Measurements from ENCODE around the gene CCDC124. TPM values are rescaled to one million over a fixed set of nuclear protein-coding genes. Genes with fewer than 3 reads are reported as not detected.
A peak's percentile ranks its signal among the peaks of the same experiment; 100 is the strongest.

CCDC124 gene
- total RNA-seq (59.5 TPM), polyA plus RNA-seq (ENCODE audit: insufficient read depth, low read depth, low replicate concordance) (120 TPM)
- long read RNA-seq, donor 1, transcript CCDC124-201 (5 exons, 938 nt), result major isoform, 30 of 58 reads
- long read RNA-seq, donor 1, partial matches to known transcripts, result 26 of 58 reads
- long read RNA-seq, donor 1, other reads (novel, unspliced or antisense), result 0 of 58 reads
- long read RNA-seq, donor 2, transcript CCDC124-201 (5 exons, 938 nt), result major isoform, 22 of 41 reads
- long read RNA-seq, donor 2, partial matches to known transcripts, result 16 of 41 reads
- long read RNA-seq, donor 2, other reads (novel, unspliced or antisense), result 0 of 41 reads
- long read RNA-seq, donor 3, transcript CCDC124-201 (5 exons, 938 nt), result major isoform, 30 of 44 reads
- long read RNA-seq, donor 3, partial matches to known transcripts, result 13 of 44 reads
- long read RNA-seq, donor 3, other reads (novel, unspliced or antisense), result 0 of 44 reads
- long read RNA-seq, donor 4, transcript CCDC124-201 (5 exons, 938 nt), result major isoform, 25 of 31 reads
- long read RNA-seq, donor 4, partial matches to known transcripts, result 6 of 31 reads
- long read RNA-seq, donor 4, other reads (novel, unspliced or antisense), result 0 of 31 reads
- long read RNA-seq, donor 5, partial matches to known transcripts, result 0 of 4 reads
- long read RNA-seq, donor 5, other reads (novel, unspliced or antisense), result 0 of 4 reads
- long read RNA-seq, donor 6, transcript CCDC124-201 (5 exons, 938 nt), result major isoform, 12 of 29 reads
- long read RNA-seq, donor 6, partial matches to known transcripts, result 17 of 29 reads
- long read RNA-seq, donor 6, other reads (novel, unspliced or antisense), result 0 of 29 reads
- long read RNA-seq, donor 7, transcript CCDC124-201 (5 exons, 938 nt), result major isoform, 43 of 53 reads
- long read RNA-seq, donor 7, partial matches to known transcripts, result 6 of 53 reads
- long read RNA-seq, donor 7, other reads (novel, unspliced or antisense), result 4 of 53 reads
- long read RNA-seq, donor 8, transcript CCDC124-201 (5 exons, 938 nt), result major isoform, 30 of 49 reads
- long read RNA-seq, donor 8, partial matches to known transcripts, result 19 of 49 reads
- long read RNA-seq, donor 8, other reads (novel, unspliced or antisense), result 0 of 49 reads
- long read RNA-seq, donor 9, transcript CCDC124-201 (5 exons, 938 nt), result major isoform, 17 of 26 reads
- long read RNA-seq, donor 9, partial matches to known transcripts, result 8 of 26 reads
- long read RNA-seq, donor 9, other reads (novel, unspliced or antisense), result 0 of 26 reads
- long read RNA-seq, donor 10, transcript CCDC124-201 (5 exons, 938 nt), result major isoform, 21 of 39 reads
- long read RNA-seq, donor 10, partial matches to known transcripts, result 17 of 39 reads
- long read RNA-seq, donor 10, other reads (novel, unspliced or antisense), result 0 of 39 reads

- Histone ChIP-seq H3K27ac (ENCODE audit: low read depth in 2 of 2, low read length in 2 of 2) (peak within 1 kb of the TSS; percentile 90 to 94), H3K4me3 (ENCODE audit: low read length in 3 of 3) (peak within 1 kb of the TSS; percentile 63 to 94 (median 83)), H3K36me3 (ENCODE audit: control insufficient read depth in 2 of 3, insufficient read depth in 3 of 3, low read length in 3 of 3) (peaks cover 0 to 3% (median 0%) of the 10 kb centered on the region in 3 donors), H3K9me3 (ENCODE audit: control insufficient read depth in 2 of 3, insufficient read depth in 1 of 3, low read length in 3 of 3) (no peaks in the 10 kb centered on the region), H3K27me3 (ENCODE audit: control insufficient read depth, insufficient read depth, low read length) (no peaks in the 10 kb centered on the region), H3K9ac (ENCODE audit: low read length in 3 of 3) (peak within 1 kb of the TSS; percentile 67 to 93 (median 89)), H3K4me1 (ENCODE audit: control insufficient read depth in 2 of 3, insufficient read depth in 2 of 3, low read depth in 1 of 3, low read length in 3 of 3) (peaks cover 0 to 12% (median 0%) of the 10 kb centered on the region in 3 donors)
- peak; percentile 70 for TF ChIP-seq CTCF (IDR thresholded peaks at IDR 0.05; ENCODE audit: borderline replicate concordance, extremely low read depth, insufficient read depth)
- FAIRE-seq (no peak), DNase-seq (peak; percentile 91 to 97 (median 96))
- intact Hi-C loops (cut with DNase I), result no loop called here
Measured at GRCh38 chr19:17932485-17933338, at the start of gene CCDC124. Gene CCDC124, plus strand, starts transcription at chr19:17933015. Its CDS starts 3,406 bp downstream, at chr19:17936421.

- Histone ChIP-seq H3K9ac (ENCODE audit: low read length in 3 of 3) (no peak overlapping the region), H3K27me3 (ENCODE audit: control insufficient read depth, insufficient read depth, low read length) (no peaks in the 10 kb centered on the region), H3K4me1 (ENCODE audit: control insufficient read depth in 2 of 3, insufficient read depth in 2 of 3, low read depth in 1 of 3, low read length in 3 of 3) (no peaks in the 10 kb centered on the region), H3K4me3 (ENCODE audit: low read length in 3 of 3) (no peak overlapping the region), H3K36me3 (ENCODE audit: control insufficient read depth in 2 of 3, insufficient read depth in 3 of 3, low read length in 3 of 3) (no peaks in the 10 kb centered on the region), H3K9me3 (ENCODE audit: control insufficient read depth in 2 of 3, insufficient read depth in 1 of 3, low read length in 3 of 3) (no peaks in the 10 kb centered on the region), H3K27ac (ENCODE audit: low read depth in 2 of 2, low read length in 2 of 2) (no peak overlapping the region)
- intact Hi-C loops (cut with DNase I), result no loop called here
- no peak for TF ChIP-seq CTCF (IDR thresholded peaks at IDR 0.05; ENCODE audit: borderline replicate concordance, extremely low read depth, insufficient read depth)
- no peak for FAIRE-seq
- DNase-seq, result no peak
Measured at GRCh38 chr19:17883627-17884410, 49.0 kb upstream of the CCDC124 start.
